ENCODE results near the gene RAD51B.

RAD51B gene

DNA sequence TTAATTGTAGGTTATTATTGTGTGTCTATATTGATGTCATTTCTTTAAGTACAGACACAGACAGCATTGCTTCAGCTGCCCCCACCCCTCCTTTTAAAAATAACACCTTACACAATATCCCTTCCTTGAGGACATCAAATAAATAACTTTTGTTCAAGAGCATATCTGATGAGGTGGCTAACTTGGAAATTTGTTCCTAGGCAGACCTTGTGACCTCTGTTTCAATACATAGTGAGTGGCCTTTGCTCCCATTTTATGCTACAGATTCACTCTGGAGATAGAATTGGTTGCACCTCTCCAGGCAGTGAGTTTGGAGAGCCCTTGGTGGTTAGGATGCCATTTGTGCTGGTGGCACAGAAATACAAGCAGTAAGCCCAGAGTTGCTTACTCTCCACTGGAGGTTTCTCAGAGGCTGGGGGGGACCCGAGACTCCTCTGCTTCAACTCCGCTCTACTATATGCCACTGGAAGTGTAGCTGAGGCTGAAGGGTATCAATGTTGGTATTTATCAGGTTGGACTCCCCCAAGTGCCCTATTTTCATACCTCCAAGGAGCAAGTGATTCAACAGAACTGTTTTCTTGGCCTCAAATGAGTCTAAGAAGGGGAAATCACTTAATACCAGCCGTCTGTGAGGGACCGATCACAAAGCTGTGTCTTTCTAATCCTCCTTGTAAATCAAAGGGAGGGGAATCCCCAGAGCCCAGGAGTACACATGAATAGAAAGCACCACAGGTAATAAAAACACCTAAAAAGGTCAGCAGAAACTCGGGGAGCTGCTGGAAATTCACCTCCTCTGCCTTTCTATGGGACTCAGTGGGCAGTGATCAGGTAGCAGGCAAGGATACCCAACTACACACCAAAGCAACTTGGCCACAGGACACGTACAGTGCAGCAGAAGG, 463.1 kb downstream of the RAD51B start:
- Histone ChIP-seq H3K36me3 (no peaks in the 10 kb centered on the region), H3K4me3 (ENCODE audit: low read depth, low read length) (no peak overlapping the region), H3K9me3 (no peaks in the 10 kb centered on the region), H3K27me3 (no peaks in the 10 kb centered on the region), H3K4me1 (no peaks in the 10 kb centered on the region)
- no peak for DNase-seq
- no peak for TF ChIP-seq CTCF (IDR thresholded peaks at IDR 0.05; ENCODE audit: low read depth, low read length)

- H3K27me3 ChIP-seq, result no peaks in the 10 kb centered on the region
- H3K4me1 ChIP-seq, result no peaks in the 10 kb centered on the region
- DNase-seq, result no peak
- H3K9me3 ChIP-seq, result no peaks in the 10 kb centered on the region
- no peak for TF ChIP-seq CTCF (IDR thresholded peaks at IDR 0.05; ENCODE audit: low read depth, low read length)
- no peaks in the 10 kb centered on the region for H3K36me3 ChIP-seq
- H3K4me3 ChIP-seq (ENCODE audit: low read depth, low read length), result no peak overlapping the region
Observed at GRCh38 chr14:68283378-68284123, 464.0 kb downstream of the RAD51B start.

DNA sequence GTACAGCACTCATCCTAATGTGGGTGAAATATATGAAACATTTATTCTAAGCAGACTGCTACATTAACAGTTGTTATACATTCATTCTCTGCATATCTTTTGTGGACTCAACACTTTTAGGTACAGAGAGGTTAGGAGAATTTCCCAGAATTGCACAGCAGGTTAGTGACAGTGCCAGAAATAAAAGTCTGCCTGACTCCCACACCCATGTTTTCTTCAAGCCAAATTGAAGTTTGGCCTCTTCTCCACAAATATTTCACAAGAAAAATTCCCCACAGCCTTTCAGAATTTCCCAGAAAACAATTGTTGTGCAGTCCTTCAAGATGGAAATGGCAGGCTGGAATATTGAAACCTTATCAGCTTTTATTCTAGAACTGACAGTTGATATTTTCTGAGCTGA, 464.8 kb downstream of the RAD51B start:
- TF ChIP-seq CTCF (IDR thresholded peaks at IDR 0.05; ENCODE audit: low read depth, low read length), result no peak
- Histone ChIP-seq H3K27me3 (no peaks in the 10 kb centered on the region), H3K4me3 (ENCODE audit: low read depth, low read length) (no peak overlapping the region), H3K4me1 (no peaks in the 10 kb centered on the region), H3K36me3 (no peaks in the 10 kb centered on the region), H3K9me3 (no peaks in the 10 kb centered on the region)
- DNase-seq, result no peak

- DNase-seq, result no peak
- Histone ChIP-seq H3K27me3 (no peaks in the 10 kb centered on the region), H3K4me1 (no peaks in the 10 kb centered on the region), H3K9me3 (no peaks in the 10 kb centered on the region), H3K4me3 (ENCODE audit: low read depth, low read length) (no peak overlapping the region), H3K36me3 (no peaks in the 10 kb centered on the region)
- no peak for TF ChIP-seq CTCF (IDR thresholded peaks at IDR 0.05; ENCODE audit: low read depth, low read length)
Observed at GRCh38 chr14:68284834-68285233, 465.3 kb downstream of the RAD51B start.

GRCh38 chr14:68285421-68286179, 466.0 kb downstream of the RAD51B start:
- Histone ChIP-seq H3K4me3 (ENCODE audit: low read depth, low read length) (no peak overlapping the region), H3K9me3 (no peaks in the 10 kb centered on the region), H3K27me3 (no peaks in the 10 kb centered on the region), H3K36me3 (no peaks in the 10 kb centered on the region), H3K4me1 (no peaks in the 10 kb centered on the region)
- DNase-seq, result no peak
- no peak for TF ChIP-seq CTCF (IDR thresholded peaks at IDR 0.05; ENCODE audit: low read depth, low read length)

Data from BE2C (cell line).